HG02798 (cell line): ENCODE data around the gene PLXNA4.

Source experiments
- ATAC-seq: cut with Tn5 transposase; IDR thresholded peaks from one replicate; pipeline ENCODE4 v1.9.1; 2021; ENCODE audit warnings: mild to moderate bottlenecking; ENCODE audit not compliant: unreplicated experiment, poor library complexity

Gene PLXNA4

GRCh38 chr7:132590162-132590561 is 13.9 kb upstream of the PLXNA4 start:
- no peak for ATAC-seq

GRCh38 chr7:132588596-132588995 is 12.3 kb upstream of the PLXNA4 start:
- ATAC-seq: no peak

- no peak for ATAC-seq
These were observed 8.7 kb upstream of the PLXNA4 start for GRCh38 chr7:132584796-132585494.

- ATAC-seq: no peak
These were observed 5.2 kb upstream of the PLXNA4 start for GRCh38 chr7:132581431-132581830.

- ATAC-seq: peak; percentile 75
These were observed 4.5 kb upstream of the PLXNA4 start for GRCh38 chr7:132580717-132581285.

GRCh38 chr7:132580277-132580676 is 4.0 kb upstream of the PLXNA4 start:
- ATAC-seq: no peak

GRCh38 chr7:132579260-132579899 is 3.1 kb upstream of the PLXNA4 start:
- ATAC-seq: no peak

GRCh38 chr7:132578826-132579225 is 2.6 kb upstream of the PLXNA4 start:
- ATAC-seq: no peak

- ATAC-seq: no peak
These were observed 1.7 kb upstream of the PLXNA4 start for GRCh38 chr7:132578050-132578370.

GRCh38 chr7:132577206-132578049 is 1.2 kb upstream of the PLXNA4 start:
- no peak for ATAC-seq

GRCh38 chr7:132576721-132577085 is 433 bp upstream of the PLXNA4 start:
- no peak for ATAC-seq

- ATAC-seq: no peak
These were observed 770 bp downstream of the PLXNA4 start for GRCh38 chr7:132575419-132575981.

GRCh38 chr7:132574223-132574622 is 2.0 kb downstream of the PLXNA4 start:
- ATAC-seq: no peak

- no peak for ATAC-seq
These were observed 2.9 kb downstream of the PLXNA4 start for GRCh38 chr7:132573251-132573955.

GRCh38 chr7:132572526-132572925 is 3.7 kb downstream of the PLXNA4 start:
- no peak for ATAC-seq

GRCh38 chr7:132571970-132572369 is 4.3 kb downstream of the PLXNA4 start:
- ATAC-seq: no peak

- no peak for ATAC-seq
These were observed 6.2 kb downstream of the PLXNA4 start for GRCh38 chr7:132569884-132570614.

- ATAC-seq: no peak
These were observed 7.3 kb downstream of the PLXNA4 start for GRCh38 chr7:132568962-132569361.

GRCh38 chr7:132565885-132566284 is 10.4 kb downstream of the PLXNA4 start:
- ATAC-seq: no peak
